SH-SY5Y (cell line): Measurements from ENCODE around the gene CSF2.

Experiments used
- GATA2 ChIP-seq: IDR thresholded peaks from 2 replicates; pipeline ENCODE4 v1.6.1; 2011; ENCODE audit warnings: mild to moderate bottlenecking, low read depth, low read length
- GATA3 ChIP-seq: IDR thresholded peaks from 2 replicates; pipeline ENCODE4 v1.6.1; 2011; ENCODE audit warnings: low read depth, mild to moderate bottlenecking, low read length, moderate library complexity

GRCh38 chr5:132075719-132076077, 2.1 kb downstream of the CSF2 start:
- no peak for TF ChIP-seq GATA2
- TF ChIP-seq GATA3, result no peak
